WTC11 (cell line): ENCODE data around the gene TDRD6.

ENCODE experiments used
- TEAD4 ChIP-seq: sonication (generic); formaldehyde crosslinking; IDR thresholded peaks from 2 replicates; pipeline ENCODE4 v1.8.0; 2022; ENCODE audit warnings: mild to moderate bottlenecking, missing genetic modification reagents
- ZNF317 ChIP-seq: sonication (generic); formaldehyde crosslinking; IDR thresholded peaks from 2 replicates; pipeline ENCODE4 v1.8.1; 2023; ENCODE audit warnings: low read depth, mild to moderate bottlenecking, moderate library complexity, missing genetic modification reagents, borderline replicate concordance
- TF ChIP-seq, protein P1 (sequence below): fragments of 200-600 bp; IDR thresholded peaks from 2 replicates; pipeline ENCODE4 v1.8.0; 2022; ENCODE audit warnings: antibody characterized with exemption
- TF ChIP-seq, protein P2 (sequence below): sonication (generic); formaldehyde crosslinking; IDR thresholded peaks from 2 replicates; pipeline ENCODE4 v1.8.1; 2022; ENCODE audit warnings: low read depth, missing genetic modification reagents, borderline replicate concordance
- TF ChIP-seq, protein P3 (sequence below): sonication (generic); formaldehyde crosslinking; conservative IDR thresholded peaks from 2 replicates; pipeline ENCODE4 v1.8.1; 2022; ENCODE audit warnings: mild to moderate bottlenecking, missing genetic modification reagents
- TF ChIP-seq, protein P4 (sequence below): sonication (generic); formaldehyde crosslinking; IDR thresholded peaks from 2 replicates; pipeline ENCODE4 v1.8.0; 2023; ENCODE audit warnings: missing genetic modification reagents
- TF ChIP-seq, protein P5 (sequence below): sonication (generic); formaldehyde crosslinking; IDR thresholded peaks from 2 replicates; pipeline ENCODE4 v1.8.1; 2023; ENCODE audit warnings: mild to moderate bottlenecking, missing genetic modification reagents, moderate library complexity

DNA sequence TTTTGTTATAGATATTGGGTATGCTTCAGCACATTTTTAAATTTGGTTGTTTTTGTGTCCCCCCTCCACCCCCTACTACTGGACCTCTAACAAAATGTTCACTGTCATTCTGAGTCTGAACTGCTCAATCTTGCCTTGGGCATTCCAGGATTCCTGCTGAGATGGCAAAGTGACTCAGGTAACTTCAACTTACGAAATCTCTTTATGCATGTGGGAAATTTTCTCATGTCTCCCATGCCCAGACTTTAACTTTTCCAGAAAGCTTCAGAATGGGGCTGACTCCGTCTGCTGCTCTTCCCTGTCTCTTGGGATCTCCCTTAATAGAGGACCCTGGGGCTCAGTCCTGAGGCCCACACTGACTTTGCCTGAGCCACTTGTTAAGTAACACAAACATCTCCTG is 49.0 kb upstream of the TDRD6 start:
- TF ChIP-seq, protein P1, sequence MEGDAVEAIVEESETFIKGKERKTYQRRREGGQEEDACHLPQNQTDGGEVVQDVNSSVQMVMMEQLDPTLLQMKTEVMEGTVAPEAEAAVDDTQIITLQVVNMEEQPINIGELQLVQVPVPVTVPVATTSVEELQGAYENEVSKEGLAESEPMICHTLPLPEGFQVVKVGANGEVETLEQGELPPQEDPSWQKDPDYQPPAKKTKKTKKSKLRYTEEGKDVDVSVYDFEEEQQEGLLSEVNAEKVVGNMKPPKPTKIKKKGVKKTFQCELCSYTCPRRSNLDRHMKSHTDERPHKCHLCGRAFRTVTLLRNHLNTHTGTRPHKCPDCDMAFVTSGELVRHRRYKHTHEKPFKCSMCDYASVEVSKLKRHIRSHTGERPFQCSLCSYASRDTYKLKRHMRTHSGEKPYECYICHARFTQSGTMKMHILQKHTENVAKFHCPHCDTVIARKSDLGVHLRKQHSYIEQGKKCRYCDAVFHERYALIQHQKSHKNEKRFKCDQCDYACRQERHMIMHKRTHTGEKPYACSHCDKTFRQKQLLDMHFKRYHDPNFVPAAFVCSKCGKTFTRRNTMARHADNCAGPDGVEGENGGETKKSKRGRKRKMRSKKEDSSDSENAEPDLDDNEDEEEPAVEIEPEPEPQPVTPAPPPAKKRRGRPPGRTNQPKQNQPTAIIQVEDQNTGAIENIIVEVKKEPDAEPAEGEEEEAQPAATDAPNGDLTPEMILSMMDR = no peak
- TF ChIP-seq, protein P2, sequence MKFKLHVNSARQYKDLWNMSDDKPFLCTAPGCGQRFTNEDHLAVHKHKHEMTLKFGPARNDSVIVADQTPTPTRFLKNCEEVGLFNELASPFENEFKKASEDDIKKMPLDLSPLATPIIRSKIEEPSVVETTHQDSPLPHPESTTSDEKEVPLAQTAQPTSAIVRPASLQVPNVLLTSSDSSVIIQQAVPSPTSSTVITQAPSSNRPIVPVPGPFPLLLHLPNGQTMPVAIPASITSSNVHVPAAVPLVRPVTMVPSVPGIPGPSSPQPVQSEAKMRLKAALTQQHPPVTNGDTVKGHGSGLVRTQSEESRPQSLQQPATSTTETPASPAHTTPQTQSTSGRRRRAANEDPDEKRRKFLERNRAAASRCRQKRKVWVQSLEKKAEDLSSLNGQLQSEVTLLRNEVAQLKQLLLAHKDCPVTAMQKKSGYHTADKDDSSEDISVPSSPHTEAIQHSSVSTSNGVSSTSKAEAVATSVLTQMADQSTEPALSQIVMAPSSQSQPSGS = no peak
- TF ChIP-seq ZNF317 (CRISPR knock-in tag) = no peak
- TF ChIP-seq, protein P3, sequence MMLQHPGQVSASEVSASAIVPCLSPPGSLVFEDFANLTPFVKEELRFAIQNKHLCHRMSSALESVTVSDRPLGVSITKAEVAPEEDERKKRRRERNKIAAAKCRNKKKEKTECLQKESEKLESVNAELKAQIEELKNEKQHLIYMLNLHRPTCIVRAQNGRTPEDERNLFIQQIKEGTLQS = no peak
- no peak for TF ChIP-seq TEAD4
- TF ChIP-seq, protein P4, sequence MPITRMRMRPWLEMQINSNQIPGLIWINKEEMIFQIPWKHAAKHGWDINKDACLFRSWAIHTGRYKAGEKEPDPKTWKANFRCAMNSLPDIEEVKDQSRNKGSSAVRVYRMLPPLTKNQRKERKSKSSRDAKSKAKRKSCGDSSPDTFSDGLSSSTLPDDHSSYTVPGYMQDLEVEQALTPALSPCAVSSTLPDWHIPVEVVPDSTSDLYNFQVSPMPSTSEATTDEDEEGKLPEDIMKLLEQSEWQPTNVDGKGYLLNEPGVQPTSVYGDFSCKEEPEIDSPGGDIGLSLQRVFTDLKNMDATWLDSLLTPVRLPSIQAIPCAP (CRISPR knock-in tag) = no peak
- TF ChIP-seq, protein P5, sequence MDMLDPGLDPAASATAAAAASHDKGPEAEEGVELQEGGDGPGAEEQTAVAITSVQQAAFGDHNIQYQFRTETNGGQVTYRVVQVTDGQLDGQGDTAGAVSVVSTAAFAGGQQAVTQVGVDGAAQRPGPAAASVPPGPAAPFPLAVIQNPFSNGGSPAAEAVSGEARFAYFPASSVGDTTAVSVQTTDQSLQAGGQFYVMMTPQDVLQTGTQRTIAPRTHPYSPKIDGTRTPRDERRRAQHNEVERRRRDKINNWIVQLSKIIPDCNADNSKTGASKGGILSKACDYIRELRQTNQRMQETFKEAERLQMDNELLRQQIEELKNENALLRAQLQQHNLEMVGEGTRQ = no peak
